Activated B cell treated with CpG ODN at 0.5 μM for 24 hours (primary cell): Measurements from ENCODE around the gene MYL4. TPM values are rescaled to one million over a fixed set of nuclear protein-coding genes. Genes with fewer than 3 reads are reported as not detected.
"Not testable (repeated sequence)": the region's sequence is repeated elsewhere in the genome, so short reads cannot be mapped to it uniquely, and the experiment has no call there.

Experiments
- ATAC-seq: fragments of 200-7000 bp; cut with Tn5 transposase; one replicate; pipeline ENCODE4 v1.10.0; 2021; ENCODE audit warnings: low read depth, mild to moderate bottlenecking, moderate library complexity
- CTCF ChIA-PET: fragments of 350-600 bp; sonication (Branson Sonifier 250); formaldehyde crosslinking; loops from one replicate; lab custom pipeline; 2021; ENCODE audit warnings: antibody characterized with exemption; lab: Charles Lee
- POLR2A ChIA-PET: fragments of 350-600 bp; sonication (Branson Sonifier 250); formaldehyde crosslinking; loops from one replicate; lab custom pipeline; 2021; ENCODE audit warnings: antibody characterized with exemption; lab: Charles Lee
- DNase-seq: peaks from one replicate; pipeline ENCODE4 v3.0.0; 2022
- H3K27ac Mint-ChIP-seq: one replicate; pipeline ENCODE4 v1.8.0; 2020; ENCODE audit warnings: mixed read lengths
- H3K27me3 Mint-ChIP-seq: one replicate; pipeline ENCODE4 v1.8.0; 2021; ENCODE audit warnings: mixed read lengths
- H3K36me3 Mint-ChIP-seq: one replicate; pipeline ENCODE4 v1.8.0; 2021; ENCODE audit warnings: low read depth, mixed read lengths
- H3K4me1 Mint-ChIP-seq: one replicate; pipeline ENCODE4 v1.8.0; 2021; ENCODE audit warnings: mixed read lengths
- H3K4me3 Mint-ChIP-seq: one replicate; pipeline ENCODE4 v1.8.0; 2020; ENCODE audit warnings: mild to moderate bottlenecking, mixed read lengths
- H3K9me3 Mint-ChIP-seq: one replicate; pipeline ENCODE4 v1.8.0; 2020; ENCODE audit warnings: mixed read lengths
- intact Hi-C: fragments of 100-400 bp; cut with micrococcal nuclease; formaldehyde crosslinking; loops from one replicate; pipeline ENCODE4 v1.15.1; 2024
- total RNA-seq: library from RNA; stranded (reverse); gene quantifications from 2 replicates; pipeline ENCODE4 v1.2.3, GENCODE V29; 2022
- TF ChIP-seq, protein P1 (sequence below): fragments of 200-600 bp; IDR thresholded peaks from one replicate; pipeline ENCODE4 v1.8.0; 2022; ENCODE audit warnings: antibody characterized with exemption, mild to moderate bottlenecking

MYL4 gene
- total RNA-seq, 1 donor from 2014 or later = not detected

DNA sequence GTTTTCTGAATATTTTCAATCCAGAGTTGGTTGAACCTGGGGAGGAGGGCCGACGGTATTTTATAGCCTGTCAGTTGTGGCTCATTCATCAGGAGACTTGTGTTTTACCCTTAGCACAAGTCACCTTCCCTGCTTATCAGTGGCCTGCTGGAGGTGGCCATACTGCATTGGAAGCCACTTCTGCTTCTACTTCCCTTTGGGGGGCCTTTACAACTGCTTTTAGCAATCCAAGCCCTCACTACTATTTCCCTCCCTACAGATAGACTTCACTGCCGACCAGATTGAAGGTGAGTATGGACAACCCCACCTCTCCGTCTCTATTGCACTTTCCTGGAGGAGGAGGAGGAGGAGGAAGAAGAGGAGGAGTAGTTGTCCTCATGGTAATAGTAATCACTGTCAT, 4.4 kb downstream of the MYL4 start:
- Mint-ChIP-seq H3K36me3 (no peaks in the 10 kb centered on the region), H3K27ac (no peak overlapping the region), H3K4me1 (peaks cover 31% of the 10 kb centered on the region), H3K27me3 (no peaks in the 10 kb centered on the region), H3K9me3 (no peaks in the 10 kb centered on the region), H3K4me3 (no peak overlapping the region)
- ATAC-seq (no peak), DNase-seq (no peak)
- intact Hi-C loops = no loop called here
- TF ChIP-seq, protein P1, sequence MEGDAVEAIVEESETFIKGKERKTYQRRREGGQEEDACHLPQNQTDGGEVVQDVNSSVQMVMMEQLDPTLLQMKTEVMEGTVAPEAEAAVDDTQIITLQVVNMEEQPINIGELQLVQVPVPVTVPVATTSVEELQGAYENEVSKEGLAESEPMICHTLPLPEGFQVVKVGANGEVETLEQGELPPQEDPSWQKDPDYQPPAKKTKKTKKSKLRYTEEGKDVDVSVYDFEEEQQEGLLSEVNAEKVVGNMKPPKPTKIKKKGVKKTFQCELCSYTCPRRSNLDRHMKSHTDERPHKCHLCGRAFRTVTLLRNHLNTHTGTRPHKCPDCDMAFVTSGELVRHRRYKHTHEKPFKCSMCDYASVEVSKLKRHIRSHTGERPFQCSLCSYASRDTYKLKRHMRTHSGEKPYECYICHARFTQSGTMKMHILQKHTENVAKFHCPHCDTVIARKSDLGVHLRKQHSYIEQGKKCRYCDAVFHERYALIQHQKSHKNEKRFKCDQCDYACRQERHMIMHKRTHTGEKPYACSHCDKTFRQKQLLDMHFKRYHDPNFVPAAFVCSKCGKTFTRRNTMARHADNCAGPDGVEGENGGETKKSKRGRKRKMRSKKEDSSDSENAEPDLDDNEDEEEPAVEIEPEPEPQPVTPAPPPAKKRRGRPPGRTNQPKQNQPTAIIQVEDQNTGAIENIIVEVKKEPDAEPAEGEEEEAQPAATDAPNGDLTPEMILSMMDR = no peak
- CTCF ChIA-PET = no interaction called here
- POLR2A ChIA-PET = no interaction called here

DNA sequence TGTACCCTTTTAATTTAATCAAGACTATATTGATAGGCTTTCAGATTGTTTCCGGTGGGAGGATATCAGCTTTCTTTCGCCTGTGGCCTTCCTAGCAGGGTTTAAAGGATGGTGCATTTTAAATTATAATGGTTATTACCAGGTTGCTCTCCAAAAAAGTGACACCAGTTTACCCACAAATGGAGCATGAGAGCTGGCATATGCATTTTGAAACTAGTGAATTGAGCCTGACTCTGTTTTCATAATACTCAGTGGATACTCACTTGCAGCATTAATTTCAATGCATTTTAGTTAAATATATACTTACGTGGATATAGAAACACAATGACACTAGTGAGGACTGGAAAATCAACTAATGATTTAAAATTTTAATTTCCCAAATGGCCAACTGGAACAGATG, 5.8 kb downstream of the MYL4 start:
- Mint-ChIP-seq H3K27ac (no peak overlapping the region), H3K9me3 (no peaks in the 10 kb centered on the region), H3K36me3 (no peaks in the 10 kb centered on the region), H3K27me3 (no peaks in the 10 kb centered on the region), H3K4me3 (no peak overlapping the region), H3K4me1 (peaks cover 30% of the 10 kb centered on the region)
- TF ChIP-seq, protein P1 = no peak
- ChIA-PET POLR2A (no interaction called here), CTCF (no interaction called here)
- no peak for ATAC-seq
- no peak for DNase-seq
- intact Hi-C loops = no loop called here

DNA sequence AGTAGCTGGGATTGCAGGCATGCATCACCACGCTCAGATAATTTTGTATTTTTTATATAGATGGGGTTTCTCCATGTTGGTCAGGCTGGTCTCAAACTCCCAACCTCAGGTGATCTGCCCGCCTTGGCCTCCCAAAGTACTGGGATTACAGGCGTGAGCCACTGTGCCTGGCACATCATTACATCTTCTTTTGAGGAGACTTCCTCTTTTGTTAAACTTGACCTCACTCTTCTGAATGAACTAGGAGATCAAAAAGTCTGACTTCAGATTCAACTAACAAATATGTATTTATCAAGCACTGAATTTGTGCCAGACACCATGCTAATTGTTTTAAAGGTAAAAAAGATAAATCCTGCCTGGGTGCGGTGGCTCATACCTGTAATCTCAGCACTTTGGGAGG, 7.7 kb downstream of the MYL4 start:
- H3K4me3 Mint-ChIP-seq, H3K9me3 Mint-ChIP-seq, ATAC-seq, H3K27me3 Mint-ChIP-seq, H3K27ac Mint-ChIP-seq, DNase-seq, intact Hi-C loops, H3K36me3 Mint-ChIP-seq: not testable (repeated sequence)
- peaks cover 47% of the 10 kb centered on the region for H3K4me1 Mint-ChIP-seq
- ChIA-PET POLR2A (interaction anchor here (0.7 kb wide), 3 partner anchors 9 to 18 kb away, joined by 3 to 4 read pairs (median 4); no protein-coding TSS in a partner anchor), CTCF (interaction anchor here (1.3 kb wide), 1 partner anchor 99 kb away, joined by 4 read pairs; no protein-coding TSS in a partner anchor)

DNA sequence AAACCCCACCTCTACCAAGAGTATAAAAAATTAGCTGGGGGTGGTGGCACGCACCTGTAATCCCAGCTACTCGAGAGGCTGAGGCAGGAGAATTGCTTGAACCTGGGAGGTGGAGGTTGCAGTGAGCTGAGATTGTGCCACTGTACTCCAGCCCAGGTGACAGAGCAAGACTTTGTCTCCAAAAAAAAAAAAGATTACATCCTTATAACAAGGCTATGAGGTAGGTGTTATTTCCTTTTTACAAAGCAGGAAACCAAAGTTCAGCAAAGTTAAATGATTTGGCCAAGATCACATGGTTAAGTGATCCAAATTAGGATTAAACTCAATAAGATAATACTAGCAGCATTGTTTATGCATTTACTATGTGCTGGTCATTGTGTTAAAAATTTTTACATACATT, 8.1 kb downstream of the MYL4 start:
- H3K36me3 Mint-ChIP-seq, H3K27me3 Mint-ChIP-seq, DNase-seq, H3K27ac Mint-ChIP-seq, ATAC-seq, H3K4me3 Mint-ChIP-seq, intact Hi-C loops, H3K9me3 Mint-ChIP-seq: not testable (repeated sequence)
- POLR2A ChIA-PET = interaction anchor here (0.7 kb wide), 4 partner anchors 9 to 78 kb away, joined by 3 to 4 read pairs (median 4); no protein-coding TSS in a partner anchor
- CTCF ChIA-PET = interaction anchor here (1.3 kb wide), 1 partner anchor 98 kb away, joined by 4 read pairs; no protein-coding TSS in a partner anchor
- peaks cover 47% of the 10 kb centered on the region for H3K4me1 Mint-ChIP-seq

DNA sequence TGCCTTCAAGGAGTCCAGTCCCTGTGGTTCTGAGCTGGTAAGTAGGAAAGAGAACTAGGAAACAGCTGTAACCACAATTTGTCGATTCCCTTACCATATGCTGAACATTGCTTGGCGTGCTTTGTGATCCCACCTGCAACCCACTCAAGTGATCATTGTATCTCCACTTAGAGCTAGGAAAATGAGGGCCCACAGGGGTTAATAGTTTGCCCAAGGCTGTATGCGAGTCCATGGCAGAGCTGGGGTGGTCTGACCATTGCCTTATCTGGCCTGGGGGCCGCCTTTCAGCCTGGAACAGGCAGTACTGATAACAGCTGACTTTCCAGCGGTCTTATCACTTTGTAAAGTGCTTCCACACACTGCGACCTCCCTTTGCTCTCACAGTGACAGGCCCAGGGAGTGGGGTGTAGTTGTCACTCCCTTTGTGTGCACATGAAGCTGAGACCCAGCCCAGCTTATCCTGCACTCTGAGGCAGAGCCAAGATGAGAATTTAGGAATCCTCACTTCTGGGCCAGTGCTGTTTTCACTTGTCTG, 9.8 kb downstream of the MYL4 start:
- no peak overlapping the region for H3K27ac Mint-ChIP-seq
- ChIA-PET CTCF (interaction anchor here (0.7 kb wide), 1 partner anchor 10 kb away, joined by 3 read pairs; no protein-coding TSS in a partner anchor), POLR2A (interaction anchor here (0.6 to 0.9 kb wide), 3 partner anchors 12 to 64 kb away, joined by 3 read pairs; no protein-coding TSS in a partner anchor)
- DNase-seq = no peak
- TF ChIP-seq, protein P1 = no peak
- peaks cover under 1% of the 10 kb centered on the region for H3K9me3 Mint-ChIP-seq
- intact Hi-C loops = loop anchor here (1.0 kb wide), 1 partner anchor 14 kb away; no protein-coding TSS in a partner anchor
- no peak overlapping the region for H3K4me3 Mint-ChIP-seq
- H3K36me3 Mint-ChIP-seq = no peaks in the 10 kb centered on the region
- H3K27me3 Mint-ChIP-seq = no peaks in the 10 kb centered on the region
- H3K4me1 Mint-ChIP-seq = peaks cover 41% of the 10 kb centered on the region
- ATAC-seq = peak; percentile 37
